KMS-11 (cell line): ENCODE measurements around the gene CD302.

ENCODE experiments used
- H2AFZ ChIP-seq: fragments of 200-600 bp; sonication (generic); 2 replicates; pipeline ENCODE4 v1.6.1; 2016; ENCODE audit warnings: antibody characterized with exemption, mixed run types, low read depth
- H3K27ac ChIP-seq: fragments of 200-600 bp; sonication (generic); 2 replicates; pipeline ENCODE4 v1.6.1; 2016; ENCODE audit warnings: mild to moderate bottlenecking, mixed run types
- H3K27me3 ChIP-seq: fragments of 200-600 bp; sonication (generic); 2 replicates; pipeline ENCODE4 v1.6.1; 2017; ENCODE audit warnings: mild to moderate bottlenecking, low read depth, mixed run types, moderate library complexity; ENCODE audit not compliant: insufficient read depth
- H3K36me3 ChIP-seq: fragments of 200-600 bp; sonication (generic); 2 replicates; pipeline ENCODE4 v1.6.1; 2017; ENCODE audit warnings: mild to moderate bottlenecking, mixed run types; ENCODE audit not compliant: insufficient read depth
- H3K4me1 ChIP-seq: fragments of 200-600 bp; sonication (generic); 2 replicates; pipeline ENCODE4 v1.6.1; 2016; ENCODE audit warnings: mild to moderate bottlenecking, low read depth, mixed run types; ENCODE audit not compliant: poor library complexity, severe bottlenecking
- H3K4me2 ChIP-seq: fragments of 200-600 bp; sonication (generic); 2 replicates; pipeline ENCODE4 v1.7.0; 2016; ENCODE audit warnings: mild to moderate bottlenecking, mixed run types
- H3K4me3 ChIP-seq: fragments of 200-600 bp; sonication (generic); IDR thresholded peaks from 2 replicates; pipeline ENCODE4 v1.6.1; 2017; ENCODE audit warnings: low read depth, low read length, mixed read lengths; ENCODE audit not compliant: insufficient read depth
- H3K79me2 ChIP-seq: fragments of 200-600 bp; sonication (generic); 2 replicates; pipeline ENCODE4 v1.6.1; 2016; ENCODE audit warnings: low read depth, mixed run types; ENCODE audit not compliant: insufficient read depth
- H3K9ac ChIP-seq: fragments of 200-600 bp; sonication (generic); 2 replicates; pipeline ENCODE4 v1.6.1; 2016; ENCODE audit warnings: mild to moderate bottlenecking, mixed run types
- H4K20me1 ChIP-seq: fragments of 200-600 bp; sonication (generic); 2 replicates; pipeline ENCODE4 v1.6.1; 2016; ENCODE audit warnings: mild to moderate bottlenecking, mixed run types; ENCODE audit not compliant: insufficient read depth
- TF ChIP-seq, protein P1 (sequence below): fragments of 200-600 bp; sonication (generic); conservative IDR thresholded peaks from 2 replicates; pipeline ENCODE4 v1.6.1; 2017; ENCODE audit warnings: low read depth, mild to moderate bottlenecking, antibody characterized with exemption, low read length, moderate library complexity, mixed read lengths

The CD302 gene

DNA sequence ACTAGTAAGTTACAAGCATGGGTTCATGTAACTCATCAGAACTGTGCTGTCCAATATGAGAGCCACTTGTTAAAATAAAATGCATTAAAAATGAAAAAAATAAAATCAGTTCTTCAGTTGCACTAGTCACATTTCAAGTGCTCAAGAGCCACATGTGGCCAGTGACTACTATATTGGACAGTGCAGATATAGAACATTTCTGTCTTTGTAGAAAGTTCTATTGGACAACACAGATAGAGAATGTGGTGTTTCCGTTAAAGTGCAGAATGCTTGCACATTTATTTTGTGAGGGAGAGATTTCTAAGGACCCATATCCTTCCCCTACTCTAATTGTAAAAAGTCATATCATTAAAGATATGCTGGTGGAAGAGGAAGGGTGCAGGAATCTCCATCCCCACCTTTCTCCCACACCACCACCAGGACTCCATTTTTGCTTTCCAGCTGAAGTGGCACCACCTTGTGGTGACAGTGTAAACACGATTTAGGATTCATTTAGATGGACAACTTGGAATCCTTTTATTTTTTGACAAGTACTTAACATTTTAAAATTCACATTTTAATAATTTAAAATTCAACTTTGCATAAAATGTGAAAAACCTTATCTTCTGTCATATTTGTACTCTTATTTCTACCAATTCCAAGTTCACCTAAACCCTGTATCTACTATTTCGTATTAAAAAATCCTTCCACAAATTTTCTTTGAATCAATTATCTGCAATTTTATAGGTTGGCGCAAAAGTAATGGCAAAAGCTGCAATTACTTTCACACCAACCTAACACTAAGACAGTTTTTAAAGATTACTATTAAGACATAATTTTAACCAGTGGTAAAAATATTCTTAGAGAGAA is 9.4 kb upstream of the CD302 start:
- Histone ChIP-seq H3K27ac (no peak overlapping the region), H3K36me3 (no peaks in the 10 kb centered on the region), H3K4me2 (no peak overlapping the region), H3K79me2 (no peaks in the 10 kb centered on the region), H3K9ac (no peak overlapping the region), H2AFZ (no peak overlapping the region), H4K20me1 (no peaks in the 10 kb centered on the region), H3K4me3 (no peak overlapping the region), H3K4me1 (no peaks in the 10 kb centered on the region), H3K27me3 (no peaks in the 10 kb centered on the region)
- TF ChIP-seq, protein P1, sequence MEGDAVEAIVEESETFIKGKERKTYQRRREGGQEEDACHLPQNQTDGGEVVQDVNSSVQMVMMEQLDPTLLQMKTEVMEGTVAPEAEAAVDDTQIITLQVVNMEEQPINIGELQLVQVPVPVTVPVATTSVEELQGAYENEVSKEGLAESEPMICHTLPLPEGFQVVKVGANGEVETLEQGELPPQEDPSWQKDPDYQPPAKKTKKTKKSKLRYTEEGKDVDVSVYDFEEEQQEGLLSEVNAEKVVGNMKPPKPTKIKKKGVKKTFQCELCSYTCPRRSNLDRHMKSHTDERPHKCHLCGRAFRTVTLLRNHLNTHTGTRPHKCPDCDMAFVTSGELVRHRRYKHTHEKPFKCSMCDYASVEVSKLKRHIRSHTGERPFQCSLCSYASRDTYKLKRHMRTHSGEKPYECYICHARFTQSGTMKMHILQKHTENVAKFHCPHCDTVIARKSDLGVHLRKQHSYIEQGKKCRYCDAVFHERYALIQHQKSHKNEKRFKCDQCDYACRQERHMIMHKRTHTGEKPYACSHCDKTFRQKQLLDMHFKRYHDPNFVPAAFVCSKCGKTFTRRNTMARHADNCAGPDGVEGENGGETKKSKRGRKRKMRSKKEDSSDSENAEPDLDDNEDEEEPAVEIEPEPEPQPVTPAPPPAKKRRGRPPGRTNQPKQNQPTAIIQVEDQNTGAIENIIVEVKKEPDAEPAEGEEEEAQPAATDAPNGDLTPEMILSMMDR, result peak; percentile 82

GRCh38 chr2:159804941-159805340 is 6.9 kb upstream of the CD302 start:
- TF ChIP-seq, protein P1, result no peak
- Histone ChIP-seq H3K79me2 (no peaks in the 10 kb centered on the region), H3K27ac (no peak overlapping the region), H2AFZ (no peak overlapping the region), H3K4me2 (no peak overlapping the region), H3K27me3 (no peaks in the 10 kb centered on the region), H3K4me1 (no peaks in the 10 kb centered on the region), H4K20me1 (no peaks in the 10 kb centered on the region), H3K36me3 (no peaks in the 10 kb centered on the region), H3K4me3 (no peak overlapping the region), H3K9ac (no peak overlapping the region)

DNA sequence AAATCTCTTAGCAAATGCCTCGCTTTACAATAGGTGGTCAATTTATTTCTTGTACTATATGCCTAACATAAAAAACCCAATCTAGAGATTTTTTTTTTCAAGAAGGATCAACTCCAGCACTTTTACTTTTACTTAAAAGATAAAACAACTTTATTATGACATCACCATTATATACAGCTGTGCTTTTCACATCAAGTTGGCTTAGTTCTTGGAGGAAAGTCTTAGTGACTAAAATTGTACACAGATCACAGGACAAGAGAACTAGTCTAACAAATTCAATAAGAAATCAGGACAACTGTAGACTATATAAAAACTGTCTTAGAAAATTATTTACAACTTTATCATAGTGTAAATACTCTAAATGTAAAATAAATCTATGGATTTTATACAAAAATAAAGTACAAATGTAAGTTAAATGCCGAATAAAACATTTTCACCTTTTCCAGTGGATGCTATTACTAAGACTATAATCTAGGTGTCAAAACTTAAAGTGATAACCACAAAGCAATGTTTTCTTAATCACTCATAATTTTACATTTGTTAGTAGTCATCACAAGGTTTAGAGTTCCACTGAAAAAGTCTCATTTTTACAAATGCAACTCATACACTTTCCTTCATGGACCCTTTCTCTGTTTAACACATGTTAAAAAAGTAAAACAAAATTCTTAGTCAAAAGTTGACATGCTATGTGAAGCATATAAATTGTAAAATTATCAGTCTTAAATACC is 5.4 kb upstream of the CD302 start:
- Histone ChIP-seq H3K4me3 (no peak overlapping the region), H4K20me1 (no peaks in the 10 kb centered on the region), H3K4me2 (no peak overlapping the region), H3K9ac (no peak overlapping the region), H3K4me1 (no peaks in the 10 kb centered on the region), H3K27me3 (no peaks in the 10 kb centered on the region), H3K79me2 (no peaks in the 10 kb centered on the region), H2AFZ (no peak overlapping the region), H3K27ac (no peak overlapping the region), H3K36me3 (no peaks in the 10 kb centered on the region)
- TF ChIP-seq, protein P1, result no peak

DNA sequence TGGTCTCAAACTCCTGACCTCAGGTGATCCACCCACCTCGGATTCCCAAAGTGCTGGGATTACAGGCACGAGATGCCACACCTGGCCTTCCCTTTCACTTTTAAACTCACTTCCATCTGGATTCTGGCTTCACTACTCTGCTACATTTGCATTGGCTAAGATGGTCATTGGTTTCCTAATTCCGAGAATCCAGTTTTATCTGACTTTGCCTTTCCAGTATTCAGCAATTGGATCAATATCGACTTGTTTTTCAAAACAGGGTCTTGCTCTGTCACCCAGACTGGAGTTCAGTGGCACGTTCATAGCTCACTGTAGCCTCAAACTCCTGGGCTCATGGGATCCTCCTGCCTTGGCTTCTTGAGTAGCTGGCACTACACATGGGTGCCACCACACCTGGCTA is 4.7 kb upstream of the CD302 start:
- Histone ChIP-seq H3K36me3 (no peaks in the 10 kb centered on the region), H2AFZ (no peak overlapping the region), H3K27ac (no peak overlapping the region), H3K9ac (no peak overlapping the region), H3K79me2 (no peaks in the 10 kb centered on the region), H3K27me3 (no peaks in the 10 kb centered on the region), H4K20me1 (no peaks in the 10 kb centered on the region), H3K4me1 (no peaks in the 10 kb centered on the region), H3K4me2 (no peak overlapping the region), H3K4me3 (no peak overlapping the region)
- TF ChIP-seq, protein P1, result no peak
